GM19395 (cell line): ENCODE measurements around the gene NECTIN3.

Experiments used
- ATAC-seq: cut with Tn5 transposase; IDR thresholded peaks from one replicate; pipeline ENCODE4 v1.9.1; 2021; ENCODE audit warnings: mild to moderate bottlenecking, moderate library complexity; ENCODE audit not compliant: unreplicated experiment

Gene NECTIN3

GRCh38 chr3:111197485-111197884 is 125.9 kb downstream of the NECTIN3 start:
- ATAC-seq = no peak

DNA sequence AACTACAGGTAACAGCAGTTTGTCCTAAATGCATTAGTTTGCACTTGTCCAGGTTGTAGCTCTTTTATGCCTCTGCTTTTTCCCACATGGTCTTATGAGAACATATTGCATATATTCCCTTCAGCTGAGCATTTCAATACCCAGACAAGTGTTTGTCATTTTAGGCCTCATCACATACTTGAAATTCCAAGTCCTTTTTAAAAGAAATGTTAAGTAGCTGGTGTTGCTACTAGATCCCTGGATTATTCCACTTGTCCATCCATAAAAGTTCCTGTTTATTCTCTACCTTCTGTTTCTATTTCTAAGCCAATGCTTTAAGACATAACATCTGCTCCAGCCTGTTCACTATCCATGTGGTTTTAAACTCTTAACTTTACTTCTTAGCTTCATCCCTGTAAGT is 128.4 kb downstream of the NECTIN3 start:
- no peak for ATAC-seq

GRCh38 chr3:111210003-111210711 is 138.5 kb downstream of the NECTIN3 start:
- no peak for ATAC-seq

GRCh38 chr3:111210866-111211564 is 139.4 kb downstream of the NECTIN3 start:
- no peak for ATAC-seq

DNA sequence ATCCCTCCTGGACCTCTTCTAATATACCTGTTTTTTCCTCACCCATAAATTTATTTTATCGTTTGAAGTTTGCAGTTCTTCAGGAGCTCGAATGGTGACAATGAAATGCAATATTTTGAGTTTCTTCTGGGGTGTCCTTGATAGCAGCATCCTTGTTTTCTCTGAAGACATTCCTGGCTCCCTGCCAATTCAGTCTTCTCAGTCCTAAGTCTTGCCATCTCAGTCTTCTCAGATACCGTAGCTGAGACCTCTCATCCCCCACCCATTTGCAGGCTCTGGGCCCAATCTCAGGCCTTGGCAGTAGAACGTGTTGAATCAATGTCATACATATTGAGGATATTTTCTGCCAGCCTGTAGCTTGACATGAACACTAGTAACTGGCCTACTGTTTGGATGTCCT is 140.9 kb downstream of the NECTIN3 start:
- ATAC-seq = no peak

DNA sequence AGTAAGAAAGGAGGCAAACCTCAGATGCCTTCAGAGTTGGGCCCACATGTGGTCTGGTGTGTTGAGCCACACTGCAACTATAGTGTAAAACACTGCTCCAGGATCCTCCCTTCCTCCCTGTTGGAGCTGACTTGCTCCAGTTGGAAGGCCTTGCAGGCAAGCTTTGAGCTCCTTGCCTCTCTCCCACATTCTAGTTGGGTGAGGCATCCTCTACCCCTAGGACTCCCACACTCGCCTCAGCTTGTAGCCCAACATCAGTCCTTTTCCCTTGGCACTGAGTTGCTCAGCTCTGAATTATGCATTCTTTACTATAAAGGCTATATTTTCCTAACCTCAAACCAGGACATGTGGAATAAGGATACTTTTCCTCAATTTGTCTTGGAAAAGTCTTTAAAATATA is 143.9 kb downstream of the NECTIN3 start:
- ATAC-seq = no peak

- ATAC-seq = no peak
These were observed 147.0 kb downstream of the NECTIN3 start for GRCh38 chr3:111218615-111219014.

GRCh38 chr3:111227216-111227615 is 155.6 kb downstream of the NECTIN3 start:
- no peak for ATAC-seq

DNA sequence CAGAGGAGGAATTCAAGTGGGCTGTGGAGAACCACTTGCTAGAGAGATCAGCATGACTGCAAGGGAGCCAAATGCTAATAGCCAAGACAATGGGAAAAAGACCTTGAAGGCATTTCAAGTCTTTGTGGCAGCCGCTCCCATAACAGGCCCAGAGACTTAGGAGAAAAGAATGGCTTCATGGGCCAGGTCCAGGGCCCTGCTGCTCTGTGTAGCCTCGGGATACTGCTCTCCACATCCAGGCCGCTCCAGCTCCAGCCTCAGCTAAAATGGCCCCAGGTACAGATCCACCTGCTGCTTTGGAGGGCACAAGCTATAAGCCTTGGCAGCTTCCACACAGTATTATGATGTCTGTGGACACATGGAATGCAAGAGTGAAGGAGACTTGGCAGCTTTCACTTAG is 157.7 kb downstream of the NECTIN3 start:
- ATAC-seq = no peak

GRCh38 chr3:111236836-111237713 is 165.5 kb downstream of the NECTIN3 start:
- no peak for ATAC-seq

DNA sequence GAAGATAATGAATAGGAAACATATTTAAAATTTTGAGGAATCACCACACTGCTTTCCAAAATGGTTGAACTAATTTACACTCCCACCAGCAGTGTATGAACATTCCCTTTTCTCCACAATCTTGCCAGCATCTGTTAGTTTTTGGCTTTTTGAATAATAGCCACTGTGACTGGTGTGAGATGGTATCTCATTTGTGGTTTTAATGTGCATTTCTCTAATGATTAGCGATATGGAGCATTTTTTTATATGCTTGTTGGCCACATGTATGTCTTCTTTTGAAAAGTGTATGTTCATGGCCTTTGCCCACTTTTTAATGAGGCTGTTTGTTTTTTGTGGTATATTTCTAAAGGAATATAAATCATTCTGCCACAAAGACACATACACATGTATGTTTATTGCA is 166.3 kb downstream of the NECTIN3 start:
- no peak for ATAC-seq

- peak; percentile 100 for ATAC-seq
These were observed 167.3 kb downstream of the NECTIN3 start for GRCh38 chr3:111238885-111239284.

GRCh38 chr3:111241960-111242359 is 170.3 kb downstream of the NECTIN3 start:
- ATAC-seq = no peak
